T-helper 2 cell treated with Interferon-gamma antibody and Interleukin-4, amounts not matched to agents 100 ng/mL and 5 ng/mL, for 36 hours (primary cell): ENCODE data around the gene PTPRS. TPM values are rescaled to one million over a fixed set of nuclear protein-coding genes. Genes with fewer than 3 reads are reported as not detected.

Experiments
- intact Hi-C: fragments of 100-400 bp; cut with micrococcal nuclease; formaldehyde crosslinking; loops from one replicate; pipeline ENCODE4 v1.15.1; 2023
- total RNA-seq: library from RNA; stranded (reverse); gene quantifications from 2 replicates; pipeline ENCODE4 v1.2.3, GENCODE V29; 2022

Gene PTPRS
- total RNA-seq, 1 donor from 2014 or later: 0.16 TPM

DNA sequence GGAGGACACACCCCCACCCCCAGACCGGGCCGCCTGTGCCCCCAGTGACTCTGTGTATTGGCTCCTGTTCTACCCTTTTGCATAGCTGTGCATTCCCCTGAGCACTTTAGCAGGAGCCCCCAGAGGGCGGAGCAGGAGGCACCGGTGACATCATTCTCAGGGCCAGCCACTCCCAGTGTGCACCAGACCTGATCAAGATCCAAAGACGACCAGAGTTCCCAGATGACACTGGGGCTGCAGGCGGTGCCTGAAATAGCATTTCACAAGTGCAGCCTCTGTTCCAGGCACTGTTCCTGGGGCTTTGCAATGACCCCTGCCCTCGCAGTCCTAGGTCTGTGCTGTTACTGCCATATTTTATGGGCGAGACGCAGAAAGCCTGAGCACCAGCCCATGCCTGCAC lies 14.5 kb upstream of the PTPRS start:
- intact Hi-C loops: no loop called here

DNA sequence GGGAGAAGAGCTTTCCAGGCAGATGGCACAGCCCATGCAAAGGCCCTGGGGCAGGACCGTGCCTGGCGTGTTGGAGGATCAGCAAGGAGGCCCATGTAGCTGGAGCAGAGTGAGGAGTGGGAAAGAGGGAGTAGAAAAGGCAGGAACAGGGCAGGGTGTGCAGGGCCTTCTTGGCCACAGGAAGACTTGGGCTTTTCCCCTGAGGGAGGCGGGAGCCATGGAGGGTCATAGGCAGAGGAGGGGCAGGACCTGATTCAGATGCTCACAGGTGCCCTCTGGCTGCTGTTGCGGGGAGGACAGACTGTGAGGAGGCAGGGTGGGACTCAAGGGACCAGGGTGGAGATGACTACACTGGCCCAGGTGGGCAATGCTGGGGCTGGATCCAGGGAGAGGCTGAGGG lies 13.8 kb upstream of the PTPRS start:
- intact Hi-C loops: no loop called here

DNA sequence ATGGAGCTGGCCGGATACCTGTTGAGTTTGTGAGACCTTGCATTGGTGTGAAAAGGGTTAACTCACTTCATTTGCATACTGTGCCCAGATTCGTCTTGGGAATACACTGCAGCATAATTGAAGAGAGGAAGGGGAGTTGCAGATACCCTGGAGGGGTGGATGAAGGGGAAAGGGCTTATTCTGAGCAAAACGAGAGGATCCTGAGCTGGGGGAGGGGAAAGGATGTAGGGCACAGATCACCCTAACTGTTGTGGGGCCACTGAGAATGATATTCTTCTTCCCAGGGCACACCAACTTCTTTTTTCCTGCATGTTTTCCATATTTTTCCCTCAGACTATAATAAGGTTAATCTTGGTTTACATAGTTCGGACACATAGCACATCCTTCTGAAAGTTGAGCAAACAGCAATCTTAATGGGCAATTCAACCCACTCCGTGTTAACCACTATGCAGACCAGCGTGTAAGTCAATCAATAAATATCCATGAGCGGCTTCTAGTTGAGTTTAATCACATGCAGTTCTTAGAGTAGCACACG lies 11.7 kb upstream of the PTPRS start:
- intact Hi-C loops: no loop called here

DNA sequence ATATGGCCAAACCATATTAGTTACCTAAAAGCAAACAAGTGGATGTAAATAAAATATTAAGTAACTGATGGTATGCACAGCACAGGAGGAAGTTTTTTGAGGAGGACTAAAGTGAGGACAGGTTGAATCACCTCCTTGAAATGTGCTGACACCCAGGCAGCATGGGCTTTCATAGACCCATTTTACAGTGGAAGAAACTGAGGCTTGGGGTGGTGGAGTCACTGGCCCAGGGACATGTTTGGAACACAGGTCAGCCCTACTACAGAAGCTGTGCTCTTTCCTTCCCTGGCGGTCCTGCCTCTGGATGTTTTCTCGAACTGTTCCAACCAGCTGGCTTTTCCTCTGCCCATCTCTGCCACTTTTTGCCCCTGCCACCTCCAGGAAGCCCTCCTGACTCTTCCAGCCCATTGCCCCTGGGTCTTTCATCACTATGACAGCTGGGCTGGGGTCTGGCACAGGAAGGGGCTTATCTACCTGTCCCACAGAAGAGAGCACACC lies 11.2 kb upstream of the PTPRS start:
- intact Hi-C loops: no loop called here

DNA sequence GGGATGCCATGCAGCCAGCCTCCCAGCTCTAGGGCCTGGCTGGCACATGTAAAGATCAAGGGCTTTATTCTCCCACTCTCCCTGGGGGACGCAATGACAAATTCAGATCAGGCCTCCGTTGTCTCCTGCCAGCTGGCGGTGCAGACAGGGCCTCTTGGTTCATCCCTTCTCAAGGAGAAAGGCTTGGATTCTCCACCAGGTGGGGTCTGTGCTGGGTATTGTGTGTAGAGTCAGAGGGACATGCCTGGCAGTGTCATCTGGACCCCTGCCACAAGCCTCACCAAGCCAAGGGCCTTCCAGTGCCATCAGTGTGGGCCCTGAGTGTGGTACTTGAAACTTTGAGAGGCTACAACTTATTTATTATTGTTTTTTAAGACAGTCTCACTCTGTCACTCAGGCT lies 8.4 kb upstream of the PTPRS start:
- intact Hi-C loops: no loop called here

DNA sequence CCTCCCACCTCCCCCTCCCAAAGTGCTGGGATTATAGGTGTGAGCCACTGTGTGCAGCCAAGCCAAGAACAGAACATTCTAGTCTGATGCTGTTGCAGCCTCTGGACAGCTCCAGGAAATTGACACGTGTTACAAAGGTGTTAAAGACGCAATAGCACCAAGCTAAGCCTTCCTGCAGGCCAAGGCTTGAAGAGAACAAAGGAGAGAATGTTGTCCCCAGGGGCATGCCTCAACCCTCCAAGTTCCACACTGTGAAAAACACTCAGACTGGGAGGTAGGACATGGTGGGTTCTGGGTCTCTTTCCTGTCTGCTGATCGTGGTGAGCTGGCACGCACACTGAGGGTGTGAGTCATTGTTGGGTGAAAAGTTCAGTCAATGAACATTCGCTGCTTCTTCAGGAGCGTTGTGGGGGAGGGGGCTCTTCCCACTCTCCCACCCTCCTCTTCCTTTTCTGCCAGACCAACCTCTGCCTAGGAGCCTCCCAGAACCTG lies 5.3 kb upstream of the PTPRS start:
- intact Hi-C loops: no loop called here

DNA sequence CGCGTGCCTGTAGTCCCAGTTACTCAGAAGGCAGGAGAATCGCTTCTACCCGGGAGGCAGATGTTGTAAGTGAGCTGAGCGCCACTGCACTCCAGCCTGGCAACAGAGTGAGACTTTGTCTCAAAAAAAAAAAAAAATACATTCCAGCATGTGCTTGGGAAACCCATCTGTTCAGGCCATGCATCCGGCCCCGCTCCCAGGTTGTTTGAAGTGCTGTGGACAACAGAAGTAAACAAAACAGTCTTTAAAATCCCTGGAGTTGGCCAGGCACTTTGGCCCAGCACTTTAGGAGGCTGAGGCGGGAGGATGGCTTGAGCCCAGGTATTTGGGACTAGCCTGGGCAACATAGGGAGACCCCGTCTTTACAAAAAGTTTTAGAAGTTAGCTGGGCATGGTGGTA lies 3.2 kb upstream of the PTPRS start:
- intact Hi-C loops: no loop called here

DNA sequence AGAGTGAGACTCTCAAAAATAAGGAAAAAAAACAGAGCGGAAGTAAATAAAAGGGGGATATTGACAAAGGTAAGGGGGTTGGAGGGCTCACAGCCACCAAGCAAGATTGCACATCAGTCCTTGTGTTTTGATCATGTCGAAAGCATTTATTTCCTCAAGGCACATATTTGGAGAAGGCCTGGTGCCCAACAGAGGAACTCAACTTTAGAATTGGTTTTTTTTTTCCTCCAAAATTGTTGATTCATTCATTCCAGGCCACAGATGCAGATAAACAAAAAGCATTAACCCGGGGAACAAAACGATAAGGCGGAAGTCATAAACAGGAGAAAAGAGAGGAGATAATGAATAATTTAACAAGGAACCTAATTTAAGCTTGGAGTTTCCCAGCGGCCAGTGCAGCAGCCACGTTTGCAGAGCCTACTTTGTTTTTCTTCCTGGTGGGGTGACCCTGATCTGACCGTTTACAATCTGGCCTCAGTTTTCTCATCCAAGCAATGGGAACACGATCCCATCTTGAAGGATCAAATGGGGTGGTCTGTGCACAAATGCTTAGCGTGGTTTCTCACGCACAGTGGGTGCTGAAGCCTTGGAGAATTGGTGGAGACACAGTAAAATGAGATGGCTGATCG lies 2.1 kb upstream of the PTPRS start:
- intact Hi-C loops: no loop called here

DNA sequence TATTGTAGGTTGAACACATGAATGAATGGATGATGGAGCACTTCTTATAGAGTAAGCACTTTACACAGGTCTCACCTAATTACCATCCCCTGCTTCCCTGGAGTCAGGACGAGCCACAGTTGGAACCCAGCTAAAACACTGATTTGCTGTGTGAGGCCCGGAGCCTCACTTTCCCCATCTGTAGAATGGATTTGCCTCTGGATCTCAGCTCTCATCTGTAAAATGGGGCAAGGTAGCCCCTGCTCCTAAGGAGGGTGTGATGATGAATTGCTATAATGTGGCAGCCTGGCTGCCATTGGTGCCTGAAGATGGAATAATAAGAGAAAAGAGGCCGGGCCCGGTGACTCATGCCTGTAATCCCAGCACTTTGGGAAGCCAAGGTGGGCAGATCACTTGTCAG lies 1.4 kb upstream of the PTPRS start:
- intact Hi-C loops: no loop called here

DNA sequence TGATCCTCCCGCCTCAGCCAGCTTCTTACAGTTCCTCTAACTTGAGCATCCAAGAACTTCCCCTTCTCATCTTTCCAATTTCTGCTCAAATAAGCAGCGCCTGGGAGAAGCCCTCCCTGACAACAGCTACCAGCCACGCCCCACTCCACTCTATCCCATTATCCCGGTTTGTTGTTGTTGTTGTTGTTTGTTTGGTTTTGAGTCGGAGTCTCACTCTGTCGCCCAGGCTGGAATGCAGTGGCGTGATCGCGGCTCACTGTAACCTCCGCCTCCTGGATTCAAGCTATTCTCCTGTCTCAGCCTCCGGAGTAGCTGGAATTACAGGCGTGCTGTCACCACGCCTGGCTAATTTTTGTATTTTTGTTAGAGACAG lies 822 bp upstream of the PTPRS start:
- intact Hi-C loops: no loop called here

DNA sequence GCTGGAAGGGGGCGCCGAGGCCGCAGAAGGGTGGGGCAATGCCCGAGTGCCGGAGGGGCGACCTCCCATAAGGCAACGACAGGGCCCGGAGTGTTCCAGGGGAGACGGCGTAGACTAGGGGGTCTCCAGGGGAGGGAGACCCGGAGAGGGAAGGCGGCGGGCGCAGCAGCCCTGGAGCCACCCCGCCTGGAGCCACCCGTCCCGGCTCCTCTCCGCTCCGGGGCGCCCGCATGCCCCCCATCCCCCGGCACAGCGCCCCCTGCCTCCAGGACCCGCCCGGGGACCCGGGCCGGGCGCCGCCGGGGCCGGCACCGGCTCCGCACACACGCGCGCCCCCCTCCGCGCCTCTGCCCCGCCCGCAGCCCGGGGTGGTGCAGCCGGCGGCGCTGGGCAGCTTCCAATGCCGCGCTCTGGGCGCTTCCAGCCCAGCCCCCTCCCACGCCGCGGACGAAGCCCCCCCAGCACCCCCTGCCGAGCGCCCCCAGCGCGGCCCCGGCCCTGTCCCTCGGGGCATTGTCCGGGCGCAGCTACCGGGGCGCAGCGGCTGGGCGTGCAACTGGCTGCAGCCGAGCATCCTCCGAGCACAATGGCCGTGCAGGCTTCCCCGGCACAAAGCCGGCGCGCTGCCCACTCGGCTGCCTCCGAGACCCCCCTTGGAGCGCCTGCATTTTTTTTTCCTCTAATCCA lies 519 bp downstream of the PTPRS start:
- intact Hi-C loops: no loop called here

DNA sequence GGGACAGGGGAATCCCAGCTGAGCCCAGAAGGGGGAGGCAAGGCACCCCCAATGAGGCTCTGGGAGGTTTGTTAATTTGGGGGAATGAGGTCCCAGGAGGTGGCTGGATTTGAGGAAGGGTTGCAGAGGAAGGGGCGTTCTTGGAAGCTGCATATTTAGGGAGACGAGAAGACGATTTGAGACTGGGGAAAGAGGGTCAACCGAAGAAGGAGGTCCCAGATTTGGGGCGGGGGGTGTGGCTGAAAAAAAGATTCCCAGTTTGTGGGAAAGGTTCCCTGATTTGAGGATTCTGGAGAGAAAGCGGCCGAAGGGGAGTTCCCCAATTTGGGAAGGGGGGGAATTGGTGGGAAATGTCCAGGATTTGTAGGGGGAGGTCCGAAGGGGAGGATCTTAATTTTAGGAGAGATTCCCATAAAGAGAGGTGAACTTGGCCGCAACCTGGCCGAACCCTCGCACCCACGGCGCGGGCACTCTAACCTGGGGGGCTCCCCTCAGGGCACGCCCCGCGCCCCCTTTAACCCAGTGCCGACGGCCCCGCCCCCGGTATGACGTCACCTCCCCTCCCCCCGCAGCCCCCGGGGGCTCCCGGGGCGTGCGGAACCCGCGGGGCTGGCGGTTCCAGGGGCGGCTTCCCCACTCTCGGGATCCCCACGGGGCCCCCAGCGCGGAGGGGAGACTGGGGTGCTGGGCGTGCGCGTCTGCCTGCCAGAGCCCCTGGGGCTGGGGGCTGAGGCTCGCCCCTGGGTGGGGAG lies 1.2 kb downstream of the PTPRS start:
- intact Hi-C loops: no loop called here

DNA sequence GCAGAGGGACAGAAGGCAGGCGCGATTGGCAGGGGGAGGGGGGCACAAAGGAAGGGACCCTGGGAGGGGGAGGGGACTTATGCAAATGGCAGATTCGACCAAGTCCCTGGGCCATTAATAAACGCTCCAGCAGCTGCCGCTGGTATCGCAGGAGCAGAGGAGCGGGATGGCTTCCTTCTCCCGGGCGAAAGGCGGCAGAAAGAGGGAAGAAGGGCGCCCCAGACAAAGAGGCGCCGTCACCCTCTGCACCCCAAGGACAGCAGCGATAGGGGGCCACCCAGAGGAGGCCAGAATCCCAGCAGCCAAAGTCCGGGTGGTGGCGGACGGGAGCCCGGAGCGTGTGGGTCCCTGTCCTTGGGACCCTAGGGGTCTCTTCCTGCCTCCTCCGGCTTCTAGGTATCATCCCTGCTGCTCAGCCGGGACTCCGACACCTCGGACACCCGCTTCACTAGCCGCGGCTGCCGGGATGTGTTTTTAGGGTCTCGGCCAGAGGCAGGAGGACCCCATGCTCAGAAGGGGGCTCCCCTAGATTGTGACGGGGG lies 1.9 kb downstream of the PTPRS start:
- intact Hi-C loops: no loop called here

DNA sequence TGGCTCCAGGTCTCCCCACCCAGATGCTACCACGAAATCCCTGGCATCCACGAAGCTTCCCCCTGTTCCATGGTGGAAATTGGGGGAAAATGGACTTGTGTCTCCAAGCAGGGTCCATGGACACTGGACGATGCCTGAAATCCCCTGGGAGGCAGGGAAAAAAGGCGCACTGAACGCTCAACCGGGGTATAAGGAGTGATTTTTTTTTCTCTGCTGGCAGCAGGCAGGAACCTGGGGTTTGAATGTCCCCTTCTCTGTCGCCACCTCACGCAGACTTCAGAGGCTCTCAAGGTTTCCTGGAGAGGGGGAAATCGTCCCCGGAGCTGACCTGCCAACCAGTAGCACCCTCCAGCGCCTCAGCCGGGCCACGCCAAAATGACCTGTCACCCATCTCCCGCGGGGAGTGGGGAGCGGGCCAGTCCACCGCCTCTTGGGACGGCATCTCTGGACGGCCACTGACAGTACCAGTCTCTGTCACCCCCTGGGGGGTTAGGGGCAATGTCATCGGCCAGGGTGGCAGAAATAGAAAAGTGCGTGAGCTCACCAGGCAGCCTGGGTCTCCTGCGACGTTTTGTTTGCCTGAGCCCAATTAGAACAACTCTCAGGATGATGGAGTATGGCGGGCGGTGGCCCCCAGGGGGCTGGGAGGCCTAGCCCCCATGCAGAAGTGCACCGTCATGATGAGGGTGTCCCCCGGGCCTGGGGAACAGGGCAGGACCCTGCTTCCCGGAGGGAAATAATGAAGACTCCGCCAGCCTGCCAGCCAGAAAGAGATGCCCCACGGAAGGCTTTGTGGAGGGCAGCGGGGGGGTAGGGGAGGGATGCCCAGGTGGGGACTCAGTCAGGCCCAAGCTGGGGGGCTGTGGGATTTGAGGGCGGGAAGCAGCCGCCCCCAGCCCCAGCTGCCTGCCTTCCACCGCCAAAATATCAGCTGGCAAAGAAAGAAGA lies 2.6 kb downstream of the PTPRS start:
- intact Hi-C loops: no loop called here

DNA sequence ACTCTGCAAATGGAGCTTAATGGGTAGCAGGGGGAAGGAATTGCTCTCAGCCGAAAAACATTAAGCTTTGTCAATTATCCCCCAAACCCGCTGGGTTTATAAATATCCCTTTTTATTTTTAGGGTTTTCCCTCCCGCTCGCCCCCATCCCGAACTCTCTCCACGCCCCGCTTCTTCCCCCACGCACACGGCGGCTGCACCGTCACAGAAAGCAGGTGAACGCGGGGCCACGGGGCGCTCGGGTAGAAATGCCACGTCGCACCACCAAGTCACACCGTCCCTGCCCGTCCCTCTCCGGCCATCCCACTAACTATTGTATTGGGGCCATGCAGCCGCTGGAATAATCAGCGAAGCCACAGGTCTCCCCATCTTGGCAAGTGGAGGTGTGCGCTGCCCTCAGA lies 3.5 kb downstream of the PTPRS start:
- intact Hi-C loops: no loop called here

DNA sequence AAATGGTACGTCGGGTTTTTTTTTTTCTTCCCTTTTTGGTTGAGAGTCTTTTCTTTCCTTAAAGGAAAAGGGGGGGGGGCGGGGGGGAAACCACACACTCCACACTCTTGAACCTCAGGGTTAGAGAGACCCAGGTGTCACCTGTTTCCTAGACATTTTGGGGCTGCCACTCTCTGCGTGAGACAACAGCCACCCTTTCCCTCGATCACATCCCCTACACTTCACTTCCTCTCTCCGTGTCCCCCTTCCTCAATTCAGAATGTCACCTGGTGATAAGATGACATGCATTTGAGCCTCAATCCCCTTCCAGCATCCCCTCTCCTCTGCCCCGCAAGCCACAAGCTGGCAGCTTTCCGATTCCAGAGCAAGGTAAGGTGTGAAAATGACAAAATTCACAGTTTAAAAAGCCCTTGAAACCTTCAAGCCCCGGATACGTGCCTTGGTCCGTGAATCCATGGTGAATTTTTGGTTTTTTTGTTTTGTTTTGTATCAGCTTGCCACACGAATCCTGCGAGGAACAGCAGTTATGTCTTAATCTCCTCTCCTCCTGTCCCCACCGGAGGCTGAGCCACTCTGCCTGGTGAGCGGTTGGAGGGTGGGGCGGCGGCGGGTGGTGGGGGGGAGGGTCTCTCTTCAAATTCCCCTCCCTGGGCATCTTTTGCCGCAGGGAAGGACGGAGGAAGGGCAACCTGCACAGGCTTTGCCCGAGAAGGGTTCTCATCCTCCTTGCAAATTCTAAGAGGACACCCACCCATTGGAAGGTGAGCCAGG lies 4.2 kb downstream of the PTPRS start:
- intact Hi-C loops: no loop called here

DNA sequence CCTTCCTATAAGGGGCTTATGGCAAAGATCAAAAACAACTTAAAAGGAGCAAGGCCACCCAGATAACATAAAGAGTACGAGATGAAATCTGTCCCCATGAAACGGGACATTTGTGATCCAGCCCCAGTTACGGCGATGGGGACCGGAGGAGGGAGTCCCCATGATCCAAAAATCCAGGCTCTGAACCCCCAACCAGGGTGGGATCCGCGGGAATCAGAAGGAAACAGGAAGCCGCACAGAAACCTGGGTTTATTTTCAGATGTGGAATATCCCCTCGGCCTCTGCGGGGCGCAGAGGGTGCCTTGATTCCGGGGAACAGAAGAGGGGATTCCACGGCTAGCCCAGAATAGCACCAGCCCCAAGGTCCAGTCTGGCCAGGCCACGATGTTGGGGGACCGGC lies 5.0 kb downstream of the PTPRS start:
- intact Hi-C loops: no loop called here

DNA sequence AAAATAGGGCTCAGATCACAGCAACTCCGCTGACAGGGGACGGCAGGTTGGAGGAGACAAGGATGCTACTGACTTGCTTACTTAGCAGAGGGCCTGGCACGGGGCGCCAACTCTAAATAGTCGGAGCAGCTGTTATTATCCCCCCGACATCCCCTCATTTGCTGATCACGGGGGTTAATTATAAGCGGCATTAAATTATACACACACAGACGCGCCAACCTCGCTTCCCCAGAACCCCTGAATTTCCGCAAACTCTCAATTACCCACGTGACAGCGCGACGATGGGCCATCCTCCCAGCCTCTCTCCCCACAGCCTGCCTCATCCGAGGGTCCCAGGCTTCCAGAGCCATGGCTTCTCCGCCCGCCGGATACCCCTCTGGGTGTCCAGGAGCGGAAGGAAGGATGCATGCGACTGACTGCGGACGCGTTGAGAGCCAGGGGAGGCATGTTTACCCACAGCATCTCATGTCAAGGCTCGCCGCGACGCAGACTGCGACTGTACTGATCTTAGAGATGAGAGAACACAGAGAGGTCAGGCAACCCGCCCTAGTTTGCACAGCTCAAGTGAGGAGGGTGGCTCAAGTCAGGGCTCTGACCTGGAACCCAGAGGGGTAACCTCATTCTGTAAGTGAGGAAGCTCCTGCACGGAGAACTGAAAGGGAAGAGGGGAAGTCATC lies 5.7 kb downstream of the PTPRS start:
- intact Hi-C loops: no loop called here

DNA sequence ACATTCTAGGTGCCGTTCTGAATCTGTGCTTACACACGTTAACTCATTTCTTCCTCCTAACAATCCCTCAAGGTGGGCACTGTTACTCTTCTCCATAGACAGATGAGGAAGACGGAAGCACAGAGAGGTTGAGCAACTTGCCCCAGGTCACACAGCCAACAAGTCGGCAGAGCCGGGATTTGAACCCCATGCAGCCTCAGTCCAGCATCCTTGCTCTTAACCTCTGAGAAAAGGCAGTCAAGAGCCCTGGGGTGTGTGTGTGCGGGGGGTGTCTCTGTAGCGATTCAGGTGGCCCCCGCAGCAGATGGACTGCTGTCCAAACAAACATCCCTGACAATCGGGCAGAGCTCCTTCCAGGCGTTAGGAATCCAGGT lies 6.3 kb downstream of the PTPRS start:
- intact Hi-C loops: no loop called here
